HG03442 (cell line): ENCODE data around the gene RXRG.

Source experiments
- ATAC-seq: cut with Tn5 transposase; IDR thresholded peaks from one replicate; pipeline ENCODE4 v1.9.1; 2021; ENCODE audit warnings: mild to moderate bottlenecking, moderate library complexity; ENCODE audit not compliant: unreplicated experiment

RXRG gene

GRCh38 chr1:165376041-165376810 lies 68.7 kb downstream of the RXRG start:
- ATAC-seq = peak; percentile 46

GRCh38 chr1:165375623-165376022 lies 69.3 kb downstream of the RXRG start:
- no peak for ATAC-seq

GRCh38 chr1:165371588-165372225 lies 73.2 kb downstream of the RXRG start:
- ATAC-seq = no peak

- ATAC-seq = peak; percentile 69
Observed at GRCh38 chr1:165369255-165369848, 75.6 kb downstream of the RXRG start.

- peak; percentile 63 for ATAC-seq
Observed at GRCh38 chr1:165367375-165367993, 77.4 kb downstream of the RXRG start.

GRCh38 chr1:165365341-165365740 lies 79.6 kb downstream of the RXRG start:
- ATAC-seq = no peak

GRCh38 chr1:165364568-165365133 lies 80.3 kb downstream of the RXRG start:
- ATAC-seq = no peak

- no peak for ATAC-seq
Observed at GRCh38 chr1:165356876-165357275, 88.0 kb downstream of the RXRG start.

GRCh38 chr1:165355977-165356811 lies 88.7 kb downstream of the RXRG start, which contains the start of gene LMX1A:
TSS of gene LMX1A (minus strand) at chr1:165356715. CDS start at chr1:165355559, 1,156 bp downstream.
- no peak for ATAC-seq

GRCh38 chr1:165355139-165355976 lies 89.6 kb downstream of the RXRG start:
- no peak for ATAC-seq

- no peak for ATAC-seq
Observed at GRCh38 chr1:165354739-165355138, 90.2 kb downstream of the RXRG start.

- no peak for ATAC-seq
Observed at GRCh38 chr1:165353731-165354671, 90.9 kb downstream of the RXRG start.

- no peak for ATAC-seq
Observed at GRCh38 chr1:165352442-165353293, 92.3 kb downstream of the RXRG start.

GRCh38 chr1:165351863-165352441 lies 93.0 kb downstream of the RXRG start:
- ATAC-seq = no peak
